ENCODE results near the gene CYP2J2.
"Not testable (repeated sequence)": the region's sequence is repeated elsewhere in the genome, so short reads cannot be mapped to it uniquely, and the experiment has no call there.

CYP2J2 gene

DNA sequence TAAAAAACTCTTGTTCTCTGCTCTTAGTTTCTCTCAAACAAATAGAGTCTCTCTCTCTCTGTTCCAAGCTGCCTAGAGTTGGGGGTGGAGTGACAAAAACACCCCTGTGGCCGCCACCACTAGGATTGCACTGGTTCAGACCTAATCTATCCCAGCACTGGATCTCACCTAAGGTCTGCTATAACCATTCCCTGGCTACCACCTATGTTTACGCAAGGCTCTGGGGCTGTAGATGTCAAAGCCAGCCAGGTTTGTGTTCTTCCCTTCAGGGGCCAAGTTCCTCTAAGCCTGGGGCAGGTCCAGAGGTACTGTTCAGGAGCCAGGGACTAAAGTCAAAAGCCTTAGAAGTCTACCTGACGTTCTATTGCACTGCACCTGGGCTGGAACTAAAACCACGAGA, 12.8 kb upstream of the CYP2J2 start:
- no peak overlapping the region for H3K4me3 ChIP-seq (ENCODE audit: control insufficient read depth, low read depth, low read length)
- DNase-seq (ENCODE audit: low read depth) = no peak
- TF ChIP-seq, protein P1, sequence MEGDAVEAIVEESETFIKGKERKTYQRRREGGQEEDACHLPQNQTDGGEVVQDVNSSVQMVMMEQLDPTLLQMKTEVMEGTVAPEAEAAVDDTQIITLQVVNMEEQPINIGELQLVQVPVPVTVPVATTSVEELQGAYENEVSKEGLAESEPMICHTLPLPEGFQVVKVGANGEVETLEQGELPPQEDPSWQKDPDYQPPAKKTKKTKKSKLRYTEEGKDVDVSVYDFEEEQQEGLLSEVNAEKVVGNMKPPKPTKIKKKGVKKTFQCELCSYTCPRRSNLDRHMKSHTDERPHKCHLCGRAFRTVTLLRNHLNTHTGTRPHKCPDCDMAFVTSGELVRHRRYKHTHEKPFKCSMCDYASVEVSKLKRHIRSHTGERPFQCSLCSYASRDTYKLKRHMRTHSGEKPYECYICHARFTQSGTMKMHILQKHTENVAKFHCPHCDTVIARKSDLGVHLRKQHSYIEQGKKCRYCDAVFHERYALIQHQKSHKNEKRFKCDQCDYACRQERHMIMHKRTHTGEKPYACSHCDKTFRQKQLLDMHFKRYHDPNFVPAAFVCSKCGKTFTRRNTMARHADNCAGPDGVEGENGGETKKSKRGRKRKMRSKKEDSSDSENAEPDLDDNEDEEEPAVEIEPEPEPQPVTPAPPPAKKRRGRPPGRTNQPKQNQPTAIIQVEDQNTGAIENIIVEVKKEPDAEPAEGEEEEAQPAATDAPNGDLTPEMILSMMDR (conservative IDR thresholded peaks at IDR 0.05; ENCODE audit: control insufficient read depth, insufficient read depth, low read depth, low read length) = no peak

DNA sequence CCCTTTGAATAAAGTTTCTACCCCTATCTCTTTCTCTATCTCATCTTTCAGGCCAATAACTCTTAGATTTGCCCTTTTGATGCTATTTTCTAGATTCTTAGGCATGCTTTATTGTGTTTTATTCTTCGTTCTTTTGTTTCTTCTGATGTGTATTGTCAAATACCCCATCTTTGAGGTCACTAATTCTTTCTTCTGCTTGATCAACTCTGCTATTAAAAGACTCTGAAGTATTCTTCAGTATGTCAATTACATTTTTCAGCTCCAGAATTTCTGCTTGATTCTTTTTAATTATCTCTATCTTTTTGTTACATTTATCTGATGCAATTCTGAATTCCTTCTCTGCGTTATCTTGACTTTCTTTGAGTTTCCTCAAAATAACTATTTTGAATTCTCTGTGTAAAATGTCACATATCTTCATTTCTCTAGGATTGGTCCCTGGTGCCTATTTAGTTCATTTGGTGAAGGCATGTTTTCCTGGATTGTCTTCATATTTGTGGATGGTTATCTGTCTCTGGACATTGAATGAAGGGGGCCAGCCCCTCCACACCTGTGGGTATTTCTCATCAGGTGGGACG, 11.2 kb upstream of the CYP2J2 start:
- TF ChIP-seq, protein P1 (conservative IDR thresholded peaks at IDR 0.05; ENCODE audit: control insufficient read depth, insufficient read depth, low read depth, low read length) = no peak
- H3K4me3 ChIP-seq (ENCODE audit: control insufficient read depth, low read depth, low read length) = no peak overlapping the region

DNA sequence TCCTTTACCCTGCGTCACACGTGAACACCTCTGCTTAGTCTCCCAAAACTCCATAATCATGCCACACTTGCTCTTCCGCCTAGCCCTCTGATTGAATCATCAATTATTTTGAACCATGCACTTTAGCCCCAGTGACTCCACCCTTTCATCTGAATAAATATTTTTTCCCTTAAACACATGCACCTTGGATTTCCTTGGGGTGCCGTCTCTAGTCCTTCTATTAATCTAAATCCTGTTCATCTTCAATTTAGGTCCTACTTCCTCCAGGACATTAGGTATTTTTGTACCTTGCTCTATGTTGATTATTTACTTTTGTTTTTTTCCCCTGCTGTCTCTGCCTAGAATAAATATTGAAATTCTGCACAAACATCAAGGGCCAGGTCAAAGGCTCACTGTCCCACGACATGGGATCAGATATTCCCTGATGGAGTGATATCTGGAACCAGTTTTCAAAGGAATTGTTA, 9.8 kb upstream of the CYP2J2 start:
- no peak for DNase-seq (ENCODE audit: low read depth)
- no peak overlapping the region for H3K4me3 ChIP-seq (ENCODE audit: control insufficient read depth, low read depth, low read length)
- TF ChIP-seq, protein P1 (conservative IDR thresholded peaks at IDR 0.05; ENCODE audit: control insufficient read depth, insufficient read depth, low read depth, low read length) = no peak

More for the DNA sequence above, 11.2 kb upstream of the CYP2J2 start:
- no peak for DNase-seq (ENCODE audit: low read depth)

DNA sequence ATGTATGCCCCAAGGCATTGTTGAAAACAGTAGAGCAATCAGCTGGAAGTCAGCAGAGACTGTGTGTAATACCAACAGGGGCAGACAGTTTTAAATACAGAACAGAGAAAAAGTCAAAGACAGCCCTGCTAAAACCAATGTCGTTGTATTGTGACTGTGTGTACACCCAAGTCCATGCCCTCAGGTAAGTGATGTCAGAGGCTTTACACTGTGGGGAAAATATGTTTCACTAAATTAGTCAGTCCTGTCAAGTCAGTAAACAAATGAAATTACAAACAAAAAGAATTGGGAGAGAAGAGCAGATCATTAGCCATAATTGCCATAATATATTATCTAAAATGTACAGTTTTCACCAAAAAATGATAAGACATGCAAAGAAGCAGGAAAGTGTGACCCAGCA, 2.4 kb upstream of the CYP2J2 start:
- DNase-seq (ENCODE audit: low read depth) = no peak
- no peak overlapping the region for H3K4me3 ChIP-seq (ENCODE audit: control insufficient read depth, low read depth, low read length)
- TF ChIP-seq, protein P1 (conservative IDR thresholded peaks at IDR 0.05; ENCODE audit: control insufficient read depth, insufficient read depth, low read depth, low read length) = no peak

DNA sequence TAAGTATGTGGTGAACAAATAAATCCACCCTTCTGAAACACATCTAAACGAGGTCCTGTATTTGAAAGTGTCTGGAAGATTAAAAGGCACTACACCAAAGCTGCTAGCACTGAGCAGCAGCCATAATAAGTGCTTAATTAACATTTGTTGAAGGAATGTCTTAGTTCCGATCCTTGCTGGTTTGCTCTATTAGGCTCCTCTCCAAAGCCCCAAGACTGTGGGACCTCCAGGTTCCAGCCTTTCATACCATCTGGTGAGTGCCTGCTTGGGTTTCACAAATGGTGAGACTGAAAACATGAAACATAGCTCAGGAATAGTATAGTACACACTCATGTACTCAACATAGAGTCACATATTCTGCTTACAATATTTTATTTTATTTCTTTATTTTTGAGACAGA, 640 bp upstream of the CYP2J2 start:
- no peak overlapping the region for H3K4me3 ChIP-seq (ENCODE audit: control insufficient read depth, low read depth, low read length)
- no peak for DNase-seq (ENCODE audit: low read depth)
- TF ChIP-seq, protein P1 (conservative IDR thresholded peaks at IDR 0.05; ENCODE audit: control insufficient read depth, insufficient read depth, low read depth, low read length) = no peak

DNA sequence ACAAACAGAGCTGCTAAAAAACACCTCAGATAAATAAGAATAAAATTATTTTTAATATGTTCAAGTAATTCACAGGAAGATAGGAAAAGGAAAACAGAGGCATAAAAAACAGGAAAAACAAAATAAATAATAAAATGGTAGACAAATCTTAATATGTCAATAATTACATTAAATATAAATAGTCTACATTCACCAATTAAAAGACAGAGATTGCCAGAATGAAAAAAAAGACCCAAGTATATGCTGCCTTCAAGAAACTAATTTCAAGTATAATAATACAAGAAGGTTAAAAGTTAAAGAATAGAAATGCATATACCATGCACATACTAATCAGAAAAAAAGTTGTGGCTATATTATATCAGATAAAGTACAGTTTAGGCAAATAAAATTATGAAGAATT, 1.9 kb downstream of the CYP2J2 start:
- TF ChIP-seq, protein P1 (conservative IDR thresholded peaks at IDR 0.05; ENCODE audit: control insufficient read depth, insufficient read depth, low read depth, low read length) = no peak
- no peak overlapping the region for H3K4me3 ChIP-seq (ENCODE audit: control insufficient read depth, low read depth, low read length)
- no peak for DNase-seq (ENCODE audit: low read depth)

DNA sequence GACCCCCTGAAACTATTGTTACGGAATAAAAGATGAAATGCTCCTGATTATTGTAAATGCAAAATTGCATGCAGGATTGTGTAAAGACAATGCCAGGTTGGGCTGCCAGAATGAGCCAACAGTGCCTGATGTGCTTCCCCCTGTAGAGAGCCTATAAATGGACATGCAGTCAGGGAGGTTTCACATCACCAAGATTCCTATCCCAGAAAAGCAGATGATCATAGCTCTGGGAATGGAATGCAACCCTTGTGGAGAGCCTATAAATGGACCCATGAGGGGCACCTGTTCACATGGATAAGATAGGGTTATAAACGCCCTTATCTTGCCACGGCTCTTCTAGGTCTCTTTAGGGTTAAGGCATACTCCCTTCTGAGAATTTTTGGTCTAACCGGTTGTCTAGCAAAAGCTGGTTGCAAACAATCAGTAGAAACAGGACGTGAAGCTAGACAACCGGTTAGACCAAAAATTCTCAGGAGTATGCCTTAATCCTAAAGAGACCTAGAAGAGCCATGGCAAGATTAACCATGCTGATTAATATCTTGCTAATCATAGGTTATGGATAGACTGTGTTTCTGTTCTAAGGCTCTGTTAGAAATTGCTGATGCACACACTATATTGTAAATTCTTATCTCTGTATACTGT, 5.2 kb downstream of the CYP2J2 start:
- not testable (repeated sequence) for DNase-seq (ENCODE audit: low read depth); H3K4me3 ChIP-seq (ENCODE audit: control insufficient read depth, low read depth, low read length)
